Measurements from ENCODE around the gene MAST4. TPM values are rescaled to one million over a fixed set of nuclear protein-coding genes. Genes with fewer than 3 reads are reported as not detected.

MAST4 gene
- total and polyA plus RNA-seq, 2 of the 4 experiments (the other 2 are of a cell fraction) = 4.8 to 6.8 TPM

DNA sequence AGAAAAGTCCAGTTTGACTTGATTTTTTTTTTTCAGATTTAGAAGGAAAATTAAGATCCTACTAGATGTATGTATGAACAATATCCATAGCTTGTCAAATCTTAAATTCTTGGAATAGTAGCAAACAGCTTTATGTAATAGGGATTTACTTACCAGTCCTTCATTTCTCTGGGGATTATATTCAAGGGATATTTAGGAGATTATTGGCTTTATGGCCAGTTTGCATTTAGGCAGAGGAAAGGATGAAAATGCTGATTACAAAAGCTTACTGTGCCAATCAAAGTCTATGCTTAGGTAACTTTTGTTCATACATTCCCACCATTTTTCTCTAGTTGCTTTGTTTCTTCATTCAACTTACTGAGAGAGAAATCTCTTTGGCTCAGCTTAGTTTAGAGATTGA lies 47.9 kb downstream of the MAST4 start:
- H3K4ac ChIP-seq (ENCODE audit: low read depth, low read length) = no peak overlapping the region
- no peak overlapping the region for H2AK9ac ChIP-seq (replicated peaks; ENCODE audit: low read depth, low read length, poor library complexity)
- BruUV-seq (replicated peaks) = no TSS peak
- H3K56ac ChIP-seq (ENCODE audit: extremely low read depth, insufficient read depth, low read length) = no peak overlapping the region
- ChIA-PET POLR2A (ENCODE audit: unreplicated experiment) (no interaction called here), CTCF (interaction anchor here (0.6 kb wide), 2 partner anchors 82 to 329 kb away, joined by 3 read pairs; no protein-coding TSS in a partner anchor)
- H3K4me2 ChIP-seq (ENCODE audit: low read depth, low read length) = no peak overlapping the region
- H4K5ac ChIP-seq (ENCODE audit: low read depth, low read length) = no peak overlapping the region
- H3K36me3 ChIP-seq (ENCODE audit: control insufficient read depth, insufficient read depth, low read length) = no peaks in the 10 kb centered on the region
- H3K4me3 ChIP-seq (ENCODE audit: insufficient read depth, low read depth, low read length) = no peak overlapping the region
- no peak overlapping the region for H2BK120ac ChIP-seq (ENCODE audit: low read depth, low read length)
- H3K18ac ChIP-seq (ENCODE audit: low read depth, low read length) = no peak overlapping the region
- no peak overlapping the region for H2BK15ac ChIP-seq (ENCODE audit: low read depth, low read length)
- no peaks in the 10 kb centered on the region for H3K4me1 ChIP-seq (ENCODE audit: control insufficient read depth, insufficient read depth, low read length)
- DNase-seq = no peak
- dilution Hi-C loops (cut with HindIII; ENCODE audit: low sequenced_read_pairs, unreplicated experiment) = no loop called here
- no peaks in the 10 kb centered on the region for H3K9me1 ChIP-seq (ENCODE audit: insufficient read depth, low read length)
- intact Hi-C loops (cut with micrococcal nuclease) = no loop called here
- H3K27me3 ChIP-seq (ENCODE audit: control insufficient read depth, insufficient read depth, low read length) = no peaks in the 10 kb centered on the region
- no peak overlapping the region for H2AK5ac ChIP-seq (ENCODE audit: low read depth, low read length)
- H4K20me1 ChIP-seq (ENCODE audit: insufficient read depth, low read length) = no peaks in the 10 kb centered on the region
- H4K8ac ChIP-seq (ENCODE audit: low read depth in 2 of 2, low read length in 2 of 2) = no peak overlapping the region
- H2BK5ac ChIP-seq (ENCODE audit: low read depth, low read length, poor library complexity, severe bottlenecking) = no peak overlapping the region
- no peak overlapping the region for H2AFZ ChIP-seq (replicated peaks; ENCODE audit: low read length, poor library complexity)
- no peak overlapping the region for H3K23ac ChIP-seq (ENCODE audit: low read depth, low read length)
- TF ChIP-seq RAD21 (IDR thresholded peaks at IDR 0.05; ENCODE audit: low read length) (no peak), MAZ (IDR thresholded peaks at IDR 0.05; ENCODE audit: borderline replicate concordance, low read depth, low read length) (no peak), FOS (IDR thresholded peaks at IDR 0.05; ENCODE audit: low read depth, low read length) (no peak), SMC3 (IDR thresholded peaks at IDR 0.05; ENCODE audit: low read depth, low read length) (no peak), CEBPB (IDR thresholded peaks at IDR 0.05; ENCODE audit: low read depth, low read length) (no peak), CHD1 (IDR thresholded peaks at IDR 0.05; ENCODE audit: low read depth, low read length) (no peak), MXI1 (IDR thresholded peaks at IDR 0.05; ENCODE audit: borderline replicate concordance, low read depth, low read length) (no peak)
- TF ChIP-seq, protein P1, sequence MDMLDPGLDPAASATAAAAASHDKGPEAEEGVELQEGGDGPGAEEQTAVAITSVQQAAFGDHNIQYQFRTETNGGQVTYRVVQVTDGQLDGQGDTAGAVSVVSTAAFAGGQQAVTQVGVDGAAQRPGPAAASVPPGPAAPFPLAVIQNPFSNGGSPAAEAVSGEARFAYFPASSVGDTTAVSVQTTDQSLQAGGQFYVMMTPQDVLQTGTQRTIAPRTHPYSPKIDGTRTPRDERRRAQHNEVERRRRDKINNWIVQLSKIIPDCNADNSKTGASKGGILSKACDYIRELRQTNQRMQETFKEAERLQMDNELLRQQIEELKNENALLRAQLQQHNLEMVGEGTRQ (IDR thresholded peaks at IDR 0.05; ENCODE audit: low read depth, low read length) = no peak
- TF ChIP-seq, protein P2, sequence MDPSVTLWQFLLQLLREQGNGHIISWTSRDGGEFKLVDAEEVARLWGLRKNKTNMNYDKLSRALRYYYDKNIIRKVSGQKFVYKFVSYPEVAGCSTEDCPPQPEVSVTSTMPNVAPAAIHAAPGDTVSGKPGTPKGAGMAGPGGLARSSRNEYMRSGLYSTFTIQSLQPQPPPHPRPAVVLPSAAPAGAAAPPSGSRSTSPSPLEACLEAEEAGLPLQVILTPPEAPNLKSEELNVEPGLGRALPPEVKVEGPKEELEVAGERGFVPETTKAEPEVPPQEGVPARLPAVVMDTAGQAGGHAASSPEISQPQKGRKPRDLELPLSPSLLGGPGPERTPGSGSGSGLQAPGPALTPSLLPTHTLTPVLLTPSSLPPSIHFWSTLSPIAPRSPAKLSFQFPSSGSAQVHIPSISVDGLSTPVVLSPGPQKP (IDR thresholded peaks at IDR 0.05; ENCODE audit: borderline replicate concordance, low read depth, low read length) = no peak
- no peak overlapping the region for H4K91ac ChIP-seq (ENCODE audit: insufficient read depth, low read depth, low read length)
- H3K79me1 ChIP-seq (ENCODE audit: low read depth in 1 of 2, low read length in 2 of 2) = no peaks in the 10 kb centered on the region
- no peaks in the 10 kb centered on the region for H3K9me3 ChIP-seq (ENCODE audit: control insufficient read depth, insufficient read depth, low read length)
- no peak overlapping the region for H3K27ac ChIP-seq (ENCODE audit: insufficient read depth, low read length)
- ATAC-seq (ENCODE audit: low read depth) = no peak
- H3K9ac ChIP-seq (ENCODE audit: low read depth, low read length) = no peak overlapping the region
- no peak overlapping the region for H3K14ac ChIP-seq (replicated peaks; ENCODE audit: low read depth, low read length)
- in situ Hi-C loops (cut with MboI; ENCODE audit: low sequenced_read_pairs) = no loop called here
- H2BK20ac ChIP-seq (ENCODE audit: low read depth, low read length) = no peak overlapping the region

Data from IMR-90 (cell line).